ENCODE measurements around the gene DISC1. TPM values are rescaled to one million over a fixed set of nuclear protein-coding genes. Genes with fewer than 3 reads are reported as not detected.

DISC1 gene
- total and polyA plus RNA-seq, 2 donors (not counting 1 experiment from before 2014, with no cell fraction given) = 2.0 to 4.3 TPM

DNA sequence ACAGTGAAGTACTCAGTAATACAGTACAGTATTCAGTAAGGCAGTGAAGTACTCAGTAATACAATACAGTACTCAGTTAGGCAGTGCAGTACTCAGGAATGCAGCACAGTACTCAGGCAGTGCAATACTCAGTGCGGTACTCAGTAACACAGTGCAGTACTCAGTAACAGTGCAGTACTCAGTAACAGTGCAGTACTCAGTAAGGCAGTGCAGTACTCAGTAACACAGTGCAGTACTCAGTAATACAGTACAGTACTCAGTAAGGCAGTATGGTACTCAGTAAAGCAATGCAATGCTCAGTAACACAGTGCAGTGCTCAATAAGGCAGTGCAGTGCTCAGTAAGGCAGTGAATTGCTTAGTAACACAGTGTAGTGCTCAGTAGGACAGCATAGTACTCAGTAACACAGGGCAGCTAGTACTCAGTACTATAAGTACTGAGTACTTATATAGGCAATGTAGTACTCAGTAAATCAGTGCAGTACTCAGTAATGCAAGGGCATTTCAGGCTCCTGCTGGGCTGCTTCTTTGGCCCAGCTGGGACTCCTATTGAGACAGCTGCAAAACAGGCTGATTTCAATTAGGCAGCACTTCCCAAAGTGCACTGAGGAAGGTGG lies 411.3 kb downstream of the DISC1 start:
- no peak overlapping the region for H3K9ac ChIP-seq (ENCODE audit: insufficient read depth, low read length)
- H3K4me1 ChIP-seq (ENCODE audit: control insufficient read depth, extremely low read depth, insufficient read depth, low read length) = no peaks in the 10 kb centered on the region
- H3K4me3 ChIP-seq (replicated peaks in 1 of 4; ENCODE audit: control extremely low read depth in 1 of 4, insufficient read depth in 1 of 4, low read depth in 3 of 4, low read length in 4 of 4) = no peak overlapping the region
- no peaks in the 10 kb centered on the region for H4K20me1 ChIP-seq (ENCODE audit: control insufficient read depth, extremely low read depth, insufficient read depth, low read length)
- no peaks in the 10 kb centered on the region for H3K79me2 ChIP-seq (ENCODE audit: control insufficient read depth, insufficient read depth, low read length)
- no peak overlapping the region for H3K4me2 ChIP-seq (ENCODE audit: extremely low read depth, insufficient read depth, low read length)
- no peak overlapping the region for H3K27ac ChIP-seq (ENCODE audit: insufficient read depth, low read length)
- H3K27me3 ChIP-seq (ENCODE audit: control insufficient read depth, insufficient read depth, low read length) = no peaks in the 10 kb centered on the region
- no peaks in the 10 kb centered on the region for H3K36me3 ChIP-seq (ENCODE audit: control insufficient read depth, insufficient read depth, low read length)
- no peaks in the 10 kb centered on the region for H3K9me3 ChIP-seq (ENCODE audit: control insufficient read depth, insufficient read depth, low read depth, low read length)
- TF ChIP-seq, protein P1, sequence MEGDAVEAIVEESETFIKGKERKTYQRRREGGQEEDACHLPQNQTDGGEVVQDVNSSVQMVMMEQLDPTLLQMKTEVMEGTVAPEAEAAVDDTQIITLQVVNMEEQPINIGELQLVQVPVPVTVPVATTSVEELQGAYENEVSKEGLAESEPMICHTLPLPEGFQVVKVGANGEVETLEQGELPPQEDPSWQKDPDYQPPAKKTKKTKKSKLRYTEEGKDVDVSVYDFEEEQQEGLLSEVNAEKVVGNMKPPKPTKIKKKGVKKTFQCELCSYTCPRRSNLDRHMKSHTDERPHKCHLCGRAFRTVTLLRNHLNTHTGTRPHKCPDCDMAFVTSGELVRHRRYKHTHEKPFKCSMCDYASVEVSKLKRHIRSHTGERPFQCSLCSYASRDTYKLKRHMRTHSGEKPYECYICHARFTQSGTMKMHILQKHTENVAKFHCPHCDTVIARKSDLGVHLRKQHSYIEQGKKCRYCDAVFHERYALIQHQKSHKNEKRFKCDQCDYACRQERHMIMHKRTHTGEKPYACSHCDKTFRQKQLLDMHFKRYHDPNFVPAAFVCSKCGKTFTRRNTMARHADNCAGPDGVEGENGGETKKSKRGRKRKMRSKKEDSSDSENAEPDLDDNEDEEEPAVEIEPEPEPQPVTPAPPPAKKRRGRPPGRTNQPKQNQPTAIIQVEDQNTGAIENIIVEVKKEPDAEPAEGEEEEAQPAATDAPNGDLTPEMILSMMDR (conservative IDR thresholded peaks at IDR 0.05 in 1 of 2, IDR thresholded peaks at IDR 0.05 in 1 of 2; ENCODE audit: low read depth in 1 of 2, low read length in 2 of 2) = no peak
- no peak for TF ChIP-seq EZH2 (IDR thresholded peaks at IDR 0.05; ENCODE audit: low read length, missing control alignments)
- DNase-seq (ENCODE audit: low read depth in 2 of 2) = no peak
- H2AFZ ChIP-seq (ENCODE audit: low read length) = no peak overlapping the region

DNA sequence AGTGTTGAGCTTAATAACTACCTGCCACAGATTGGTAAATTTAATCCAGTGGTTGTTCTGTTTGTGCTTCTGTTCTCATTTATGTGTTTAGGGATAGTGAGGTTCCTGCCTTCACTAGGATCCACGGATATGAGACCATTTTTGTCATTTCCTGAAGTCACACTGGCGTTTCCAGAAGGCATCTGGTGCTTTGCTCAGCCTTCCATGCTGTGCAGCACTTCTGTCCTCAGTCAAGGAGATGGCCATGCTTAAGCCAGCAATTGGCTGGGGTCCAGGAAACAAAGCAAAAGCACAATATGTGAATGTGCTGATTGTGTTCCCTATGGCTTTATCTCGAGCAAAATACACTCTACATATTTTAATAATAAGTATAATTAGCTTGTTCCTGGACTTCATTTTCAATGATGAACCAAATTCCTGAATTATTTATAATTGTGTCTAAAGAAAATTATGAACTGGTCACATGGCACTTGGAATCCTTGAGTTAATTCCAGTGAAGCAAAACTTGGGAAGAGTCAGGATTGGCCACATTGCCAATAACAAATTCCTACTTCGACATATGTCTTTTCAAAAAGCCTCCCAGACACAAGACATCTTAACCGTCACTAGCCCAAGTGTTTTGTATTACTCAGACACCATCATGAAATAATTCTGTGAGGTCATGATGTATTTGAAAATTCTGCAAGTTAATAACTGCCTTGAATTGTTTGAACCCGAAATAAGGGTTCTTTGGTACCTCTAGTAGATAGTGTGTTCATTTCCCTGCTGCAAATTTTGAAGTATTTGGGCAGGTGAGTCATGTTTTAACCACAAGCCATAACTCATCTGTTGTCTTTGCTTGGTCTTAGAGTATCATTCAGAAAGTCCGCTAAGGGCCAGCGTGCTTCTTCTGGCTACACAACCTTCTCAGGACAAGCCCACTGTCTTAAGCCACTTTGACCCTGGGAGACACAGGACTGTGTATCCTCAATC lies 412.4 kb downstream of the DISC1 start:
- Histone ChIP-seq H3K9me3 (ENCODE audit: control insufficient read depth, insufficient read depth, low read depth, low read length) (no peaks in the 10 kb centered on the region), H3K36me3 (ENCODE audit: control insufficient read depth, insufficient read depth, low read length) (no peaks in the 10 kb centered on the region), H3K79me2 (ENCODE audit: control insufficient read depth, insufficient read depth, low read length) (no peaks in the 10 kb centered on the region), H3K4me2 (ENCODE audit: extremely low read depth, insufficient read depth, low read length) (no peak overlapping the region), H3K9ac (ENCODE audit: insufficient read depth, low read length) (no peak overlapping the region), H4K20me1 (ENCODE audit: control insufficient read depth, extremely low read depth, insufficient read depth, low read length) (no peaks in the 10 kb centered on the region), H3K27ac (ENCODE audit: insufficient read depth, low read length) (no peak overlapping the region), H3K4me3 (replicated peaks in 1 of 4; ENCODE audit: control extremely low read depth in 1 of 4, insufficient read depth in 1 of 4, low read depth in 3 of 4, low read length in 4 of 4) (no peak overlapping the region), H2AFZ (ENCODE audit: low read length) (no peak overlapping the region), H3K27me3 (ENCODE audit: control insufficient read depth, insufficient read depth, low read length) (no peaks in the 10 kb centered on the region), H3K4me1 (ENCODE audit: control insufficient read depth, extremely low read depth, insufficient read depth, low read length) (no peaks in the 10 kb centered on the region)
- peak in 1 of 2 donors; percentile 83 for DNase-seq (ENCODE audit: low read depth in 2 of 2)
- no peak for TF ChIP-seq EZH2 (IDR thresholded peaks at IDR 0.05; ENCODE audit: low read length, missing control alignments)
- TF ChIP-seq, protein P1 (conservative IDR thresholded peaks at IDR 0.05 in 1 of 2, IDR thresholded peaks at IDR 0.05 in 1 of 2; ENCODE audit: low read depth in 1 of 2, low read length in 2 of 2) = no peak

DNA sequence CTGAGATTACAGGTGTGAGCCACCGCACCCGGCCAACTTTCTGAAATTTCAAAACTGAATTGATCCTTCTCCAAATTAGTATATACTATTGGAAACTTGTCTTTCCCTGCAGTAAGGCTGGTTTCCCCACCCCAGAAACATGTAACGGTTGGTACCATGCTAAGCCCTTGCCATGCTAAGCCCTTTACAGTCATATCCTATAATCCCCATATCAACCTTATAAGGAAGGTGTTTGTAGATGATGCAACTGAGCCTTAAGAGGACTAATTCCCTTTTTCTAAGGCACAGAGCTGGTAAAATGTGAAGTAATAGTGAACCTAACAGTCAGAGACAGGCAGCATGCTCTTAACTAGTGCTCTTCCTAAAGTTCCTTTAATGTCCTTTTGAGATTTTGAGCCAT lies 413.7 kb downstream of the DISC1 start:
- Histone ChIP-seq H3K9me3 (ENCODE audit: control insufficient read depth, insufficient read depth, low read depth, low read length) (no peaks in the 10 kb centered on the region), H3K79me2 (ENCODE audit: control insufficient read depth, insufficient read depth, low read length) (no peaks in the 10 kb centered on the region), H4K20me1 (ENCODE audit: control insufficient read depth, extremely low read depth, insufficient read depth, low read length) (no peaks in the 10 kb centered on the region), H3K4me1 (ENCODE audit: control insufficient read depth, extremely low read depth, insufficient read depth, low read length) (no peaks in the 10 kb centered on the region), H3K27ac (ENCODE audit: insufficient read depth, low read length) (no peak overlapping the region), H3K27me3 (ENCODE audit: control insufficient read depth, insufficient read depth, low read length) (no peaks in the 10 kb centered on the region), H3K9ac (ENCODE audit: insufficient read depth, low read length) (no peak overlapping the region), H3K4me2 (ENCODE audit: extremely low read depth, insufficient read depth, low read length) (no peak overlapping the region), H3K36me3 (ENCODE audit: control insufficient read depth, insufficient read depth, low read length) (no peaks in the 10 kb centered on the region), H2AFZ (ENCODE audit: low read length) (no peak overlapping the region), H3K4me3 (replicated peaks in 1 of 4; ENCODE audit: control extremely low read depth in 1 of 4, insufficient read depth in 1 of 4, low read depth in 3 of 4, low read length in 4 of 4) (no peak overlapping the region)
- no peak for TF ChIP-seq EZH2 (IDR thresholded peaks at IDR 0.05; ENCODE audit: low read length, missing control alignments)
- TF ChIP-seq, protein P1 (conservative IDR thresholded peaks at IDR 0.05 in 1 of 2, IDR thresholded peaks at IDR 0.05 in 1 of 2; ENCODE audit: low read depth in 1 of 2, low read length in 2 of 2) = no peak
- no peak for DNase-seq (ENCODE audit: low read depth in 2 of 2)

All from fibroblast of lung (primary cell).